Measurements from ENCODE around the gene CLIC5. TPM values are rescaled to one million over a fixed set of nuclear protein-coding genes. Genes with fewer than 3 reads are reported as not detected.

Gene CLIC5
- total RNA-seq, 1 experiment from 2014 or later = 0.20 TPM

- Histone ChIP-seq H3K23ac (ENCODE audit: insufficient read length, low read depth, low read length) (no peak overlapping the region), H3K4me2 (ENCODE audit: insufficient read depth, insufficient read length, low read length) (no peak overlapping the region), H3T11ph (ENCODE audit: low read length) (no peak overlapping the region), H3K18ac (ENCODE audit: insufficient read length, low read depth, low read length) (no peak overlapping the region), H4K20me1 (ENCODE audit: control insufficient read depth, insufficient read depth, insufficient read length) (no peaks in the 10 kb centered on the region), H2BK12ac (ENCODE audit: insufficient read length, low read depth, low read length) (no peak overlapping the region), H3K79me1 (ENCODE audit: insufficient read depth, low read depth, low read length, poor library complexity, severe bottlenecking) (no peaks in the 10 kb centered on the region), H2BK15ac (ENCODE audit: low read depth, low read length) (no peak overlapping the region), H3K27me3 (ENCODE audit: insufficient read depth, low read length) (no peaks in the 10 kb centered on the region), H3K14ac (ENCODE audit: insufficient read depth, low read length) (no peak overlapping the region), H2BK20ac (ENCODE audit: low read depth, low read length, poor library complexity, severe bottlenecking) (no peak overlapping the region), H2AFZ (ENCODE audit: low read length) (no peak overlapping the region), H4K91ac (ENCODE audit: insufficient read length, low read depth, low read length) (no peak overlapping the region), H3K4ac (ENCODE audit: low read depth, low read length) (no peak overlapping the region), H2BK5ac (ENCODE audit: insufficient read length, low read length) (no peak overlapping the region), H3K56ac (ENCODE audit: insufficient read length, low read depth, low read length) (no peak overlapping the region), H4K8ac (replicated peaks; ENCODE audit: insufficient read length, low read depth, low read length) (no peak overlapping the region), H4K5ac (ENCODE audit: insufficient read length, low read depth, low read length) (no peak overlapping the region), H3K79me2 (ENCODE audit: insufficient read depth, low read length) (no peaks in the 10 kb centered on the region), H2BK120ac (ENCODE audit: low read depth, low read length, poor library complexity, severe bottlenecking) (no peak overlapping the region), H3K9ac (ENCODE audit: extremely low read depth, insufficient read length, low read length) (no peak overlapping the region), H3K4me1 (ENCODE audit: insufficient read depth, low read length) (no peaks in the 10 kb centered on the region), H3K27ac (ENCODE audit: insufficient read length, low read depth, low read length) (no peak overlapping the region), H2AK5ac (ENCODE audit: insufficient read length, low read length) (no peak overlapping the region), H3K23me2 (ENCODE audit: insufficient read length, low read depth, low read length, poor library complexity, severe bottlenecking) (no peaks in the 10 kb centered on the region), H3K9me3 (ENCODE audit: control insufficient read depth, low read depth, low read length) (no peaks in the 10 kb centered on the region)
- no peaks in the 10 kb centered on the region for H3K36me3 Mint-ChIP-seq (ENCODE audit: insufficient read depth in 1 of 3, low read depth in 3 of 3)
- no peak overlapping the region for H3K27ac Mint-ChIP-seq
- no peak for TF ChIP-seq CTCF (conservative IDR thresholded peaks at IDR 0.05)
- H3K27me3 Mint-ChIP-seq (ENCODE audit: low read depth) = peaks cover 8% of the 10 kb centered on the region
- no peak for DNase-seq
- no peaks in the 10 kb centered on the region for H3K9me3 Mint-ChIP-seq
- no peaks in the 10 kb centered on the region for H3K4me1 Mint-ChIP-seq
- no peak overlapping the region for H3K4me3 Mint-ChIP-seq
- WGBS (ENCODE audit: extremely low coverage, insufficient read length, low lambda C conversion rate) = no CpG with 5 or more reads among the region's 2 CpGs
Observed at GRCh38 chr6:45838451-45838850, 177.2 kb downstream of the CLIC5 start.

Data from H9 (cell line).